Measurements from ENCODE around the gene ALOXE3. TPM values are rescaled to one million over a fixed set of nuclear protein-coding genes. Genes with fewer than 3 reads are reported as not detected.

The ALOXE3 gene
- polyA plus RNA-seq, 3 donors, result not detected

- Mint-ChIP-seq H3K9me3 (peaks cover 0 to 1% (median 0%) of the 10 kb centered on the region in 7 donors), H3K36me3 (no peaks in the 10 kb centered on the region), H3K27me3 (ENCODE audit: low read depth in 3 of 3) (peaks cover 9 to 33% (median 17%) of the 10 kb centered on the region in 3 donors), H3K27ac (peak overlapping the region in 1 of 7 donors; percentile 5), H3K4me1 (peaks cover 9% of the 10 kb centered on the region), H3K4me3 (no peak overlapping the region)
- Histone ChIP-seq H3K4me2 (replicated peaks; ENCODE audit: extremely low read depth, low read length, poor library complexity, severe bottlenecking) (no peak overlapping the region), H3K79me2 (ENCODE audit: insufficient read depth, low read length) (no peaks in the 10 kb centered on the region), H3K27ac (ENCODE audit: low read depth in 1 of 2, low read length in 2 of 2) (no peak overlapping the region), H3K9me3 (replicated peaks in 1 of 2; ENCODE audit: control insufficient read depth in 1 of 2, insufficient read depth in 1 of 2, low read length in 2 of 2) (no peaks in the 10 kb centered on the region), H3K36me3 (replicated peaks in 1 of 2; ENCODE audit: control insufficient read depth in 1 of 2, insufficient read depth in 2 of 2, low read length in 2 of 2) (no peaks in the 10 kb centered on the region), H3K9ac (ENCODE audit: insufficient read depth, low read length, poor library complexity, severe bottlenecking) (no peak overlapping the region), H3K4me1 (ENCODE audit: control insufficient read depth in 1 of 2, insufficient read depth in 2 of 2, low read length in 2 of 2) (peaks cover 9 to 11% of the 10 kb centered on the region in 2 donors), H2AFZ (ENCODE audit: insufficient read depth, low read depth, low read length, poor library complexity, severe bottlenecking) (no peak overlapping the region), H3K4me3 (replicated peaks in 1 of 3; ENCODE audit: low read depth in 2 of 3, low read length in 3 of 3) (no peak overlapping the region), H4K20me1 (ENCODE audit: insufficient read depth, low read length) (no peaks in the 10 kb centered on the region), H3K27me3 (ENCODE audit: control insufficient read depth in 2 of 2, insufficient read depth in 2 of 2, low read length in 2 of 2) (peaks cover 0 to 12% of the 10 kb centered on the region in 2 donors)
- 81% methylated on average over 4 of the region's 5 CpGs for WGBS (ENCODE audit: insufficient coverage)
- intact Hi-C loops (cut with micrococcal nuclease), result no loop called here
- no peak for DNase-seq
- TF ChIP-seq CTCF (IDR thresholded peaks at IDR 0.05), result no peak
Measured at GRCh38 chr17:8105957-8106398, 12.3 kb downstream of the ALOXE3 start.

GRCh38 chr17:8104911-8105310 is 13.4 kb downstream of the ALOXE3 start:
- Histone ChIP-seq H3K4me1 (ENCODE audit: control insufficient read depth in 1 of 2, insufficient read depth in 2 of 2, low read length in 2 of 2) (peaks cover 3 to 4% of the 10 kb centered on the region in 2 donors), H3K4me2 (replicated peaks; ENCODE audit: extremely low read depth, low read length, poor library complexity, severe bottlenecking) (no peak overlapping the region), H3K27me3 (ENCODE audit: control insufficient read depth in 2 of 2, insufficient read depth in 2 of 2, low read length in 2 of 2) (peaks cover 0 to 3% of the 10 kb centered on the region in 2 donors), H3K9ac (ENCODE audit: insufficient read depth, low read length, poor library complexity, severe bottlenecking) (no peak overlapping the region), H3K27ac (ENCODE audit: low read depth in 1 of 2, low read length in 2 of 2) (no peak overlapping the region), H4K20me1 (ENCODE audit: insufficient read depth, low read length) (no peaks in the 10 kb centered on the region), H3K36me3 (replicated peaks in 1 of 2; ENCODE audit: control insufficient read depth in 1 of 2, insufficient read depth in 2 of 2, low read length in 2 of 2) (no peaks in the 10 kb centered on the region), H3K79me2 (ENCODE audit: insufficient read depth, low read length) (no peaks in the 10 kb centered on the region), H3K9me3 (replicated peaks in 1 of 2; ENCODE audit: control insufficient read depth in 1 of 2, insufficient read depth in 1 of 2, low read length in 2 of 2) (no peaks in the 10 kb centered on the region), H2AFZ (ENCODE audit: insufficient read depth, low read depth, low read length, poor library complexity, severe bottlenecking) (no peak overlapping the region), H3K4me3 (replicated peaks in 1 of 3; ENCODE audit: low read depth in 2 of 3, low read length in 3 of 3) (no peak overlapping the region)
- peaks cover 0 to 1% (median 0%) of the 10 kb centered on the region in 7 donors for H3K9me3 Mint-ChIP-seq
- DNase-seq, result no peak
- no peak overlapping the region for H3K27ac Mint-ChIP-seq
- WGBS (ENCODE audit: insufficient coverage), result 51% methylated on average over 8 of the region's 8 CpGs
- no peak for TF ChIP-seq CTCF (IDR thresholded peaks at IDR 0.05)
- no peak overlapping the region for H3K4me3 Mint-ChIP-seq
- peaks cover 2 to 23% (median 10%) of the 10 kb centered on the region in 3 donors for H3K27me3 Mint-ChIP-seq (ENCODE audit: low read depth in 3 of 3)
- H3K36me3 Mint-ChIP-seq, result no peaks in the 10 kb centered on the region
- H3K4me1 Mint-ChIP-seq, result peaks cover 7% of the 10 kb centered on the region
- intact Hi-C loops (cut with micrococcal nuclease), result loop anchor here in 1 of 2 donors (5.0 kb wide), 1 partner anchor 38 kb away; no protein-coding TSS in a partner anchor
